NCI-H82 treated with DMSO at 0.1 percent for 48 hours (cell line): ENCODE measurements around the gene JPH2.

Source experiments
- DNase-seq: peaks from one replicate; lab custom pipeline; 2025; ENCODE audit not compliant: unreplicated experiment; lab: John Stamatoyannopoulos, UW

The JPH2 gene

GRCh38 chr20:44126445-44126844 lies 60.5 kb downstream of the JPH2 start:
- DNase-seq: no peak

GRCh38 chr20:44125332-44126127 lies 61.5 kb downstream of the JPH2 start:
- DNase-seq: no peak

- no peak for DNase-seq
Observed at GRCh38 chr20:44123874-44124535, 63.0 kb downstream of the JPH2 start.

GRCh38 chr20:44123251-44123650 lies 63.7 kb downstream of the JPH2 start:
- no peak for DNase-seq

- no peak for DNase-seq
Observed at GRCh38 chr20:44120676-44121425, 66.1 kb downstream of the JPH2 start.

GRCh38 chr20:44118185-44119033 lies 68.6 kb downstream of the JPH2 start:
- no peak for DNase-seq

- DNase-seq: no peak
Observed at GRCh38 chr20:44117296-44118184, 69.4 kb downstream of the JPH2 start.

- DNase-seq: no peak
Observed at GRCh38 chr20:44115762-44116644, 71.0 kb downstream of the JPH2 start.

GRCh38 chr20:44115181-44115580 lies 71.8 kb downstream of the JPH2 start:
- DNase-seq: no peak

- no peak for DNase-seq
Observed at GRCh38 chr20:44113618-44114376, 73.2 kb downstream of the JPH2 start.

- no peak for DNase-seq
Observed at GRCh38 chr20:44112889-44113617, 73.9 kb downstream of the JPH2 start.

GRCh38 chr20:44112456-44112855 lies 74.5 kb downstream of the JPH2 start:
- no peak for DNase-seq

GRCh38 chr20:44111712-44112335 lies 75.2 kb downstream of the JPH2 start:
- no peak for DNase-seq

GRCh38 chr20:44110816-44111568 lies 76.0 kb downstream of the JPH2 start:
- DNase-seq: no peak

GRCh38 chr20:44109951-44110361 lies 77.0 kb downstream of the JPH2 start:
- no peak for DNase-seq

GRCh38 chr20:44106615-44107014 lies 80.4 kb downstream of the JPH2 start:
- DNase-seq: no peak
